HG03095 (cell line): Measurements from ENCODE around the gene ARHGEF1.
"Not testable (repeated sequence)": the region's sequence is repeated elsewhere in the genome, so short reads cannot be mapped to it uniquely, and the experiment has no call there.

Source experiments
- ATAC-seq: cut with Tn5 transposase; IDR thresholded peaks from one replicate; pipeline ENCODE4 v1.9.1; 2021; ENCODE audit warnings: moderate library complexity; ENCODE audit not compliant: unreplicated experiment

Gene ARHGEF1

DNA sequence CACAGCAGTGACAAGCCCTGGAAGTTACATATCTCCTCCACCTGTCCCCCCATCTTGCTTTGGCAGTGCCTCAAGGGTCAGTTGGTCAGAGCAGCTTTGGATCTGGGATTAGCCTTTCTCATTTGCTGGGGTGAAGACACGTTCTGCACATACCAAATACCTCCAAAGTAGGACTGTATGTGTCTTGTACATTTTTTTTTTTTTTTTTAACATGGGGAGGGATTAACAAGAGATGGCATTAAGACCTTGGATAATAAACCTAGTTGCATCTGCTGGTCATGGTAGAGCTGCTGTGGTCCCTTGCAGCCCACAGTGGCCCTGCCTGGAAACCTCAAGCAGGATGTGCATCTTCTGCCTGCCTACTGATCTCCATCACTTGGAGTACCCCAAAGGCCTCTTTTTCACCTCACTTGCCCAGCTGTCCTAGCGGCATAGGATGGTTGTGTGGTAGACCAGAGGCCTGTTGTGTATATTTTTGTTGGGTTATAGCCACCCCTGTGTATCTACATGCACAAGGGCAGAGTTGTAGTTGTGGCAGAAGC is 20.5 kb upstream of the ARHGEF1 start:
- ATAC-seq = no peak

DNA sequence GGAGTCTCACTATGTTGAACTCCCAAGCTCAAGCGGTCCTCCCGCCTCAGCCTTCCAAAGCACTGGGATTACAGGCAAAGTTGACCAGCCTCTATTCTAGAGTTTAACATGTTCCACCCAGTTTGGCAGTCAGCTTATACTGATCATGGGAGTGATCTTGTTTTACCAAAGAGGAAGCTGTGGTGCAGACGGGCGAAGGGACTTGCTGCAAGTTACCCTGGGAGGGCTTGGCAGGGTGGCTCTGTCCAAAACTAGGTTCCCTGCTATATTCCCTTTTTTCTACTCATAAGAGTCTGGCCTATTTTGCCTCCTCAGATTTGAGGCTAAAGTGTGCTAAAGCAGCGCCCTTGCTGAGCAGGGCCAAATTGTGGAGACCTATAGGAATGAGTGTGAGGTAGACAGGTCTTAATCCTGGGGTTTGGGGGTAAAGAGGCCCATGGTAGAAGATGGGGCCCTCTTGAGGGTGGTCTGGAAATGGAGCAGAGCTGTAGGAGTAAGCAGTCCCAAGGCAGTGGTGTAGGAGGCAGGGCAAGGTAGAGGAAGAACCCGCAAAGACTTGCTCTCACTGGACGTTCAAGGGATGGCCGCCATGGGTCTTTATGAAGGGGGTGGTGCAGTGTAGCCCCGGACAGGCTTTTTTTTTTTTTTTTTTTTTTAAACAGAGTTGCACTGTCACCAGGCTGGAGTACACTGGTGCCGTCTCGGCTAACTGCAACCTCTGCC is 19.6 kb upstream of the ARHGEF1 start:
- no peak for ATAC-seq

DNA sequence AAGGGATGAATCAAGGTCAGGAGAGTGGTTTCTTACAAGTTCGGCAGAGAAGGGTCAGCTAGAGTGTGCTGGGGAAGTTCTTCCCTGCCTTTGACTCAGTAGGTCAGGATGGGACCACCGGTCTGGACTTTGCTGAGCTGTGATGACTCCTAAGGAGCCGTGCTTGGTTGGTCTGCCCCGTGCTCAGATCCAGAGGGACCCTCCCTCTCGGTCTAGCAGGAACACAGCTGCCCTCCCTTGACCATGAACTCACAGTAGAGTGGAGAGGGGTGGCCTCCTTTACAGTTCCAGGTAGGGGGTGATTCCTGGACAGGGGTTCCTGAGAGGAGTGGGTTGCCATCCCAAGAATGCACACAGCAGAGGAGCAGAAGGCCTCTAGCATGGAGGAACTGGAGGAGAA is 18.6 kb upstream of the ARHGEF1 start:
- ATAC-seq = no peak

DNA sequence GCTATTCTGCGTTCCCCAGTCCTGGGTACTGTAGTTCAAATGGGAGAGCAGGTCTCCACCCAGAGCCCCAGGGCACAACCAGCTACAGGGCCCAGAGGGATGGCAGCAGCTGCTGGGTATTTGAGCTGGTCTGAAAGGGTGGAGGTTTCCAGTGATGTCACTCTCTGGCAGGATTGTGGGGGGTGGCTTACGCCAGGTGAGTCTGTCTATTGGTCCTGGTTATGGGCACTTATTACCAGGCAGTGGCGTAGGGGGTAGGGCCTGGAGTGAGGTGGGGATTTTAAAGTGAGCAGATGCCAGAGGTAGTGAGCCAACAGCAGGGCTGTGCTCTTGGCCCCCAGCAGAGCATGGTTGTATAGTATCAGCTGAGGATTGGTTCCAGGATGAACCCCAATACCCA is 16.7 kb upstream of the ARHGEF1 start:
- ATAC-seq = no peak

DNA sequence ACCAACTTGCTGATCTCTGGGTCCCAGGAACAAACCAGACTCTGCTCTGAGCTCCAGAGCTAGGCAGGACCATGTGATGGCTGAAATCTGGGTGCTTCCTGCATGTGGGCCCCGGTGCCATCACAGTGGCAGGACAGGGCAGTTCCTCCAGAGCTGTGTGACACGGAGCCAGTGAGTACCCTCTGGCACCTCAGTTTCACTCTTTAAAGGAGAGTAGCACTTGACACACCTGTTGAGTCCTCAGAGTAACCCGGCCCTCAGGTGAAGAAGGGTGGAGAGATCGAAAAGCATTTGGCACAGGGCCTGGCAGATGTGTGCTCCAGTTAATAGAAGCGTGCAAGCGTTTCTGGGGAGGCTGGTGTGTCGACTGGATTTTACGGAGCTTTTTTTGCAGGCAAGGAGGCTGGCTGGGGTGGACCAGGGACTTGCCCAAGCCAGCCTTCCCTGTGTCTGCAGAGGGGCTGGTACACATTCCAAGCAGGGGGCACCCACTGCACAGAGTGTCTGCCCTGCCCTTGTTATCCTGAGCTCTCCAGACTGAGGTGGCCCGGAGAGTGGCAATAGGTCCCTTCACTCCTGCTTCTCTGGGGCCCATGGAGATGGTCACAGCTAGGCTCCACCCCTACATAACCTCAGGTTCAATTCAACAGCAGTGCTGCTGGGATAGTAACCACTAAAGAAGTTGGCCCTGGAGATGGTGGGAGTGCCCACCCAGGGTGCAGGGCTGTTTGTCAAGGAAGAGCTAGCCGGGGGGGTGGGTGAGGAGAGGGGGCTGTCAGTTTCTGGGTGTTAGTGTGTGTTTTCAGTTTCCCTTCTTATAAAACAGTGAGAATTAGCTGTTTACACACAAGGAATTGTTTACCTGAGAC is 14.6 kb upstream of the ARHGEF1 start:
- no peak for ATAC-seq

DNA sequence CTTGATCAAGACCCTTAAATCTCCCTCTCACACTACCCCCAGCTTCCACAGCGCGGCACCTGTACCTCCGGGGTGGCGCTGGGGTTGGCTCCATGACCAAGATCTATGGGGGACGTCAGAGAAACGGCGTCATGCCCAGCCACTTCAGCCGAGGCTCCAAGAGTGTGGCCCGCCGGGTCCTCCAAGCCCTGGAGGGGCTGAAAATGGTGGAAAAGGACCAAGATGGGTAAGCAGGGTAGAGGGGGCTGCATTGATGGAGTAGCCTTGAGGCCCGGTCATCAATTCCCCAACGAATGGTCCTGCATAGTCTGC is 14.0 kb upstream of the ARHGEF1 start:
- ATAC-seq = no peak

DNA sequence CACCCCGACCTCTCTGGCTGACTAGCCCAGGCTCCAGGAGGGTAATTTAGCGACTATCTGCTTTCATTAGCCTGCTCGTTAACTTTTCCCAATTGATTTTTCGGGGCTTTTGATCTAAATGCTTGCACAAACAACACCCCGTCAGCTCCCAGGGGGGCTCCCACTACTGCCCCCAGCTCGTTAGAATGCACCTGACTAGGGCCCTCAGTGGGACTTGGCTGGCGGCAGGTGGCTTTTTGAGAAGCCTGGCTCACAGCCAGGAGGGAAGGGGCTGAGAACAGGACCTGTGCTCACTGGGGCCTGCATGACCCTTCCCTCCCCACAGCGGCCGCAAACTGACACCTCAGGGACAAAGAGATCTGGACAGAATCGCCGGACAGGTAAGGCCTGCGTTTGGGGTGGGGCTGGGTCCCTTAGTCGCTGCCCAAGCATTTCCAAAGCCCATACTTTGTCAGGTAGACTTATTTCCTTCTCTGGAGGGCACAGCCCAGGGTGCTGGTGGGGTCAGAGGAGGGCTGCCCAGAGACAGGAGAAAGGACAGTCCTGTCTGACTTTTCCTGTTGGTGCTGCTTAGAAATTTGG is 13.5 kb upstream of the ARHGEF1 start:
- ATAC-seq = no peak

DNA sequence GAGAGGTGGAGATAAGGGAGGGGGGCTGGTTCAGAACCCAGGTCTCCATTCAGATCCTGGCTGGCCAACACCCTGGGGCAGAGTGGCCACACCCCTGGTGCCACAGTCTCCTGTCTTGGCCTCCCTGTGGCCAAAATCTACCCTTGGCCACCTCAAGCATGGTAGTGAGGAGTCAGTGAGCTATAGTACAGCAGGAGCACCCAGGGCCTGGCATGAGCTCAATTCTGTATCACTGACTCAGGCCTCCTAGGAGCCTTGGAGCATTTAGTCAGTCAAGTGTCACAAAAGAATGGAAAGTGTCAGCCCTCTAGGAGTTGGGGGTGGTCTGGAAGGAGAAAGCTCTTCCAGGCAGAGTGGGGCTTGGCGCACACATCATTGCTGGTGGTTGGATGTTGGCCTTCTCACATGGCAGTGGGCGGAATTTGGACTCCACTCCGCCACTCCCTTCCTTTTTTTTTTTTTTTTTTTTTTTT is 12.5 kb upstream of the ARHGEF1 start:
- no peak for ATAC-seq

DNA sequence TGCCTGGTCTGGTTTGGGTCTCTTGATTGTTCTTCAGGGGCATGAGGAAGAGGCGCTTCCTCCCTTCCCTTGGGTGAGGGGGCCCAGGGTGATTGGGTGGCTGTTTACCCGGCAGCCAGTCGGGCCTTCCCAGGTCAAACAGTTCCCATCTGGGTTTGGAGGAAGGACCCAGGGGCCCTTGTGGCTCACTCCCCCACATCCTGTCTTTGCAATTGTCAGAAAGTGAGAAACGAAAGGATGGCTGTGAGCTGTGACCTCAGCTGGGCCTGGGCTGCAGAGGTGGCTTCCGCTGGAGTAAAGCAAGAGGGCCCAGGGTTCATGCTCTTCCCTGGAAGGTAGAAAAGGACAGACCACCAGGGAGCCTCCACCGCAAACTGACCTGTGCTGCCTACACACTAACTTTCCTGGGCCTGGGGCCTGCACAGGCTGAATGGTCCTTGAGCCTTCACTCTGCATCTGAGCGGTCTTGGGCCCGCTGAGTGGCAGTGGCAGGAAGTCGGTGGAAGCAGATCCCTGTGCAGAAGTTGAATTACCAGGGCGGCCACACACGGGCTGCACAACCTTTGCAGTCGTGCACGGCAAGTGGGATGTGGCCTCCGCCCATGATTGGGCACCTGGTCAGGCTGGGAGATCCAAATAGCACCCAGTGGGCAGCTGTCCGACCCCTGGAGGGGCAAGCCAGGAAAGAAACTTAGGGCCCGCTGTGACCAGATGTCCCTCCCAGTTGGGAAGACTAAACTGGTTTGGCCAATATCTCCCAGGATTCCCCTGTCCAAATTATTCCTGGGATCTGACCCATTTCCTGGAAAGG is 11.2 kb upstream of the ARHGEF1 start:
- peak; percentile 40 for ATAC-seq

DNA sequence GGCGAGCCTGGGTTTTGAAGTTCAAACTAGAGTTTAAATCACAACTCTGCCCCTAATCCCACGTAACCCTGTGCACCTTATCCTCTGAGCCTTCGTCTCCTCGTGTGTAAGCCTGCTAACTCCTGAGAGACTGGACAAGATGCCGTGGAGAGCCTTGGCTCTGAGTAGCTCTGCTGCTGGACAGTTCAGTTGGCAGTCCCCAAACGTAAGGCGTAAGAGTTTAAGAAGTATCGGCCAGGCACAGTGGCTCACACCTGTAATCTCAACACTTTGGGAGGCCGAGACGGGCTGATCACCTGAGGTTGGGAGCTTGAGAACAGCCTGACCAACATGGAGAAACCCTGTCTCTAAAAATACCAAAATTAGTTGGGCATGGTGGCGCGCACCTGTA is 10.6 kb upstream of the ARHGEF1 start:
- ATAC-seq = no peak

DNA sequence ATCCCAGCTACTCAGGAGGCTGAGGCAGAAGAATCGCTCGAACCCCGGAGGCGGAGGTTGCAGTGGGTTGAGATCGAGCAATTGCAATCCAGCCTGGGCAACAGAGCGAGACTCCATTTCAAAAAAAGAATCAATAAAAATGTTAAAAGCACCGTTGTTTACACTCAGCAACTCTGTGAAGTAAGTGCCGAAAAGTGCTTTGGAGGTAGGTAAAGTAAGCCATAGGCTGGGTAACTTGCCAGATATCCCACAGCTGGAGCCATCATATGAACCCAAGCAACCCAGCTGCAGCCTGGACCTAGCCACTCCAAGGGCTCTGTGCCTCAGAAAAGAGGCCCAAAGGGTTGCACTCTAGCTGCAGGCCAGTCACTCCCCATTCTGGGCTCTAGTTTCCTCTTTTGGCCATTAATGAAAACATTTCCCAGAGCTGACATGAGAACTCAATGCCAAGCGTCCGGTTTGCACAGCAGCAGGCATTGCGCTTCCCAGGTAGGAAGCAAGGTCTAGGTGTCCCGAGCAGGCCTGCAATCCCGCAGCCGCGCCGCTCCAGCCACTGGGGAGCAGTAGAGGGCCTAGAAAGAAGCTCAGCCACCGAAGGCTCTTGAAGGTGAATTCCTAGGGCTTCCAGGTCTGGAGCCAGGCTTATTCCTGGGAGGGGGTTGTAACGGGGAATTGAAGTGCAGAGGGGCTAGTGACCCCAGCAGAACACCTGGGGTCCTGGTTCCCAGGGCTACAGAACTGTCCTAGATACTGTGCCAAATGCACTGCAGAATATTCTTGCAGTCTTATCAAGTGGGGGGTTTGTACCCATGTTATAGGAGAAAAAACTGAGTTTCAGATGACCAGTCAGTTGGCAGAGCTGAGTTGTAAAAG is 10.0 kb upstream of the ARHGEF1 start:
- ATAC-seq = no peak

DNA sequence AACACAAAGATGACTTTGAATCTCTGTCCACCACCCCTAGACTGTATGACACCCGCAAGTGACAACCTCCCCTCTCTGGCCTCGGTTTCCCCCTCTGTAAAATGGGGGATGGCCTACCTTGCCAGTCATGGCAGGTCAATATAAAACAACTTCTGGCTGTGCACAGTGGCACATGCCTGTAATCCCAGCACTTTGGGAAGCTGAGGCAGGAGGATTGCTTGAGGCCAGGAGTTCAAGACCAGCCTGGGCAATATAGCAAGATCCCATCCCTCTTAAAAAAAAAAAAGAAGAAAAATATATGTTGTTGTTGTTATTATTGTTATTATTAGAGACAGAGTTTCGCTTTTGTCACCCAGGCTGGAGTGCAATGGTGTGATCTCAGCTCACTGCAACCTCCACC is 7.0 kb upstream of the ARHGEF1 start:
- not testable (repeated sequence) for ATAC-seq

DNA sequence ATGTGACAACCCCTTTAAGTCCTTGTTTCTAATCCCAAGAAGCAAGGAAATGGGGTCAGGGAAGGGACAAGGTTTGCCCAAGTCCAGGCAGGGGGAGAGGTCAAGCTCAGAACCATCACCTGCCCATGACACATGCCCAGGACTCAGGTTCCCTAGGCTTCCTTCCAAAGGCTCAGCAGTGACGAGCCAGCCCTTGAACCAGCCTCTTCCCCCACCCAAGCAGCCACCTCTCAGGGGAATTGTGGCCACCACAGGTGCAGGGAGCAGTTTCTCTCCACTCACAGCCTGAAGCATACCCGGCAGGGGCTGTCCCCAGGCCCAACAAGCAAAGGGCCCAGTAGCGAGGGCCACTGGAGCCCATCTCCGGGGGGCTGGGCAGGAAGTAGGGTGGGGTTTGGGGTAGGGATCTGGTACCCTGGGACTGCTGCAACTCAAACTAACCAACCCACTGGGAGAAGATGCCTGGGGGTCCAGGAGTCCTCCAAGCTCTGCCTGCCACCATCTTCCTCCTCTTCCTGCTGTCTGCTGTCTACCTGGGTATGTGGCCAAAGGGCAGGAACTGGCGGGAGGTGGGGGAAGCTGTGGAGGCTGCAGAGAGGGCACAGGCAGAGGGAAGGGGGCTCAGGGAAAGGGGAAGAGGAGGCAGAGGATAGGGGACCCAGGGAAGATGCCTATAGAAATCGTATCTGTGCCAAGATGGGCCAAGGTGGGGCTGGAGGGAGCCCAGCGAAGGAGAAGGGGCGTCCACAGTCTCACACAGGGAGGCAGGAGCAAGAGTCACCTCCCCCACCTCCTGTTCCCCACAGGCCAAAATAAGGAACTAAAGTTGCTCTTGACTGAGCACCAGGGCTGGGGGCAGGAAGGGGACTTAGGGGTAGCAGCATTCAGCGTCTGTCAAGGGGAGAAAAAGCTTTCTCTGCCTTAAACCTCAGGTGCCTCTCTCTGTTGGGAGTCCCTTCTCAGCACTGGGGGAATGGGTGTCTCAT is 5.8 kb upstream of the ARHGEF1 start, which contains the start of gene CD79A:
TSS of gene CD79A (plus strand) at position 433 of the 986 bp plus-strand sequence. CDS start at position 459, 26 bp downstream.
- peak; percentile 54 for ATAC-seq

DNA sequence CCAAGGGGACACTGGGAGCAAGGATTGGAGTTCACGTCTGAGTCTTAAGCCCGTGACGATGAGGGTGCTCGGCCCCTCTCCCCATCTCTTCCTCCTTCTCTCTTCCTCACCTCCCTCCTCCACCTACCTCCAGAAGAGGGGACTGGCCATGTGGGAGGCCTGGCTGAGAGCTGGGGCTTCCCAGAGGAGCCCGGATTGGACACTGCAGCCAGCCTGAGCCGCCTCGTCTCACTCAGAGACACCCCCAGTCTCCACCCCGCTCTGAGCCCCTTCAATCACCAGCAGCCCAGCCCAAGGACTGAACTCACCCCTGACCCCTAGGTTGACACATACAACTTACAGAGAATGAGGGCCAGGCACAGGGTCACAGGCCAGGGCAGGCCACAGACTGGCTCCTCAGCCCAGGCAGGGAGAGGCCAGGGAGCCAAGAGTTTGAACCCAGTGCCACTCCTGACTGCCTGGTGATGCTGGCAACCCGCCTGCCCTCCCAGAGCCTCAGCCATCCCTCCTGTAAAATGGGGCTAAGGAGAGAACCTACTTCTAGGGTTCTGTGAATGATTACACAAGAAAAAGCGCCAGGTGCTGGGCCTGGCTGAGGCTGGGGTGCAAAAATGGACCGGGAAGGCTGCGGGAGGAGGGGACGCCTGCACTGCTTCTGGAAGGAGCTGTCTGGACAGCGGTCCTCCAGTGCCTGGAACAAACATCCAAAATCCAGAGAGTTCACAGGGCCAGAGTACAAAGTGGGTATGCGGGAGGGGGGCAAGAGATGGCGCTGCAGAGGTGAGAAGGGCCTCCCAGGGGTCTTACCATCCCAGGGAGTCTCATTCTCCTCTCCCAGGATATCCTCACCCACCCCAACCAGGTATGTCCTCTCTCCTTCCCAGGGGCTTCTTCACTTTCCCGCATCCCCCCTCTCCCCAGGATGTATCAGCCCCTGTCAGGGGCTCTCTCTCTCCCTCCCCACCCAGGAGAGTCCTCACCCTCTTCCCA is 4.8 kb upstream of the ARHGEF1 start:
- no peak for ATAC-seq

DNA sequence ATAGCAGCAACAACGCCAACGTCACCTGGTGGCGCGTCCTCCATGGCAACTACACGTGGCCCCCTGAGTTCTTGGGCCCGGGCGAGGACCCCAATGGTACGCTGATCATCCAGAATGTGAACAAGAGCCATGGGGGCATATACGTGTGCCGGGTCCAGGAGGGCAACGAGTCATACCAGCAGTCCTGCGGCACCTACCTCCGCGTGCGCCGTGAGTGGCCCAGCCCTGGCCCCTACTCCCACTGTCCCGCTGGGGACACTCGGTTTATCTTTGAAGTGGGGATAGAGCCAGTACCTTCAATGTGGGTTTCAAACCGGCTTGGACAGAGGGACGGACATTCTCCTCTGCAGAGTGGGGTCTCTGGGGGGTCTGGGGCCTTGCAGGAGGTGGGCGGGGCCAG is 3.9 kb upstream of the ARHGEF1 start:
- no peak for ATAC-seq

DNA sequence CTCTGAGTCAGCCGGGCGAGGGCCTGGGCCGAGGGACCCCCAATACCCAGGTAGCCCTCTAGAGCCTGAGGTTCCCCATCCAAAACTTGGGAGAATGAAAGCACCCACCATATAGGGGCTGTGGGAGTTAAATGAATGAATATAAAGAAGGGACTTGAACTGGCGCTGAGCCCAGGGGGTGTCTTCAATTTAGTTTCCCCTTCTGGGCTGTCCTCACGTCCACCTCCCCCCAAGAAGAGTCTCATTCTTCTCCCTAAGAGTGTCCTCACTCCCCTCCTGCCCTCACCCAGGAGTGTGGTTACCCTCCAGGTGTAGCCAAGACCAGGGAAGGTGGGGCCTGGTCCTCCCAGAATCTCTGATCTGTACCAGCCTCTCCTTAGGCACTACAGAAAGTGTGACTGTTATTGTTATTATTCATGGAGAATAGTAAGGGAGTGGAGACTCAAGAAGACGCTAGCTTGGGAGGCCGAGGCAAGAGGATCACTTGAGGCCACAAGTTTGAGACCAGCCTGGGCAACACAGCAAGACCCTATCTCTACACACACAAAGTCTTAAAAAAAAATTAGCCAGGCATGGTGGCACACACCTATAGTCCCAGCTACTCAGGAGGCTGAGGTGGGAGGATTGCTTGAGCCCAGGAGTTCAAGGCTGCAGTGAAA is 3.2 kb upstream of the ARHGEF1 start:
- no peak for ATAC-seq

DNA sequence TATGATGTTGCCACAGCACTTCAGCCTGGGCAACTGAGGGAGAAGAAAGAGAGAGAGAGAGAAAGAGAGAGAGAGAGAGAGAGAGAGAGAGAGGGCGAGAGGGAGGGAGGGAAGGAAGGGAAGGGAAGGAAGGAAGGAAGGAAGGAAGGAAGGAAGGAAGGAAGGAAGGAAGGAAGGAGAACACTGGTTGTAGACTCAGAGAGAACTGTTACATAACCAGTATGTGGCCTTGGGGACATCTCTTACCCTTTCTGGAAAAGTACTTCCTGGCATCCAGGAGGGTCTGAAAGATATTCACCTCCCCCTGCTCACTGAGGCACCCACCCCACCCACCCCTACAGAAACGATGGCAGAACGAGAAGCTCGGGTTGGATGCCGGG is 2.7 kb upstream of the ARHGEF1 start:
- no peak for ATAC-seq
